COLO829 (cell line): Measurements from ENCODE around the gene AGXT.

Source experiments
- DNase-seq: peaks from one replicate; pipeline ENCODE4 v3.0.0; 2012; ENCODE audit warnings: low spot score

Gene AGXT

GRCh38 chr2:240927390-240927781, 58.8 kb downstream of the AGXT start:
- no peak for DNase-seq

GRCh38 chr2:240928476-240929363, 60.1 kb downstream of the AGXT start:
- DNase-seq, result no peak

DNA sequence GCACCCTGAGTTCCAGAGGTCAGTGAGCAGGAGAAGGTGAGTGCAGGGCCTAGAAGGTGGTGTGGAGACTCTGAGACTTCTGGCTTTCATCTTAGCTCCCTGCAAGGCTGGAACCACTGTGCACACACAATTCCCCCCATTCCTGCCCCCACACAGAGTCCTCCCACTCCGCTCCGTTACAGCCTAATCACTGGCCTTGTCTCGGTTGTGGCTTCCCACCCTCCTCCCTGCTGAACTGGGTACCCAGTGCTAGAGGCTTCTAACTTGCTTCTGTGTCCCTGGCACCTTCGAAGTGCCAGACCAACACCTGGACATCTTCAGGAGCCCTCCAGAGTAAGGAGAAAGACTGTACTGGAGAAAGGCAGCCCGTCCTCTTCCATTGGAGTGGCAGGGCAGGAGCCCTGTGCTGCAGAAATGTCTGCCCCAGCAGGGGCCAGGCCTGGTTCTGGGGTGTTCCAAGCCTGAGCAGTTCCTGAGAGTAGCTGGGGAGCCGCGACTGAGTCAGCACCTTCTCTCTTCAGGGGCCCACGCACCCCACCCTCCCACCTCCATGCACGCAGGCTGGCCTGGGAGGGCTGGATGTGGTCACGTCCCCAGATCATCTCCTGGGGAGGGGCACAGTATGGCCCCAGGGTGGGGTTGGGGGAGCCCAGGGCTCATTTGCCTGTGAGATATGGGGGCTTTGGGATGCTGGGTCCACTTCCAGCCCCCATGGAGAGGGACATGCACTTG, 60.9 kb downstream of the AGXT start:
- DNase-seq, result no peak
